H1 (cell line): ENCODE data around the gene MEGF11. TPM values are rescaled to one million over a fixed set of nuclear protein-coding genes. Genes with fewer than 3 reads are reported as not detected.

ENCODE experiments used
- CTCF ChIA-PET: fragments of 300-600 bp; sonication (Branson Sonifier 250); formaldehyde crosslinking; loops from one replicate; lab custom pipeline; 2021; ENCODE audit not compliant: partially characterized antibody; lab: Charles Lee
- POLR2A ChIA-PET: fragments of 300-600 bp; sonication (Branson Sonifier 250); formaldehyde crosslinking; loops from one replicate; lab custom pipeline; 2021; ENCODE audit warnings: inconsistent platforms; ENCODE audit not compliant: partially characterized antibody; lab: Charles Lee
- DNase-seq, 2 experiments: peaks; one replicate each; pipeline versions ENCODE4 v3.0.0 to v3.0.0-alpha.2; 2010 to 2022; ENCODE audit warnings: low spot score in 2 of 2, low read depth in 1 of 2, mixed read lengths in 1 of 2
- FAIRE-seq: peaks from 2 replicates; lab custom pipeline; 2011; peaks lifted over from hg19 to GRCh38; lab: Jason Lieb, UNC
- H2AFZ ChIP-seq: 2 replicates; pipeline ENCODE4 v1.8.1; 2012; ENCODE audit warnings: low read length, inconsistent platforms
- H2AK5ac ChIP-seq: 2 replicates; pipeline ENCODE4 v1.6.1; 2013; ENCODE audit warnings: low read depth, low read length
- H2BK120ac ChIP-seq: replicated peaks from 2 replicates; pipeline ENCODE3; 2013; ENCODE audit warnings: low read depth, low read length, inconsistent platforms
- H2BK12ac ChIP-seq: 2 replicates; pipeline ENCODE4 v1.6.1; 2013; ENCODE audit warnings: low read depth, low read length
- H2BK15ac ChIP-seq: 2 replicates; pipeline ENCODE4 v1.6.1; 2013; ENCODE audit warnings: low read length
- H2BK20ac ChIP-seq: 2 replicates; pipeline ENCODE4 v1.6.1; 2013; ENCODE audit warnings: low read length
- H2BK5ac ChIP-seq: 2 replicates; pipeline ENCODE4 v1.6.1; 2013; ENCODE audit warnings: low read depth, low read length
- H3K14ac ChIP-seq: 2 replicates; pipeline ENCODE4 v1.6.1; 2013; ENCODE audit warnings: inconsistent platforms; ENCODE audit not compliant: insufficient read length
- H3K18ac ChIP-seq: 2 replicates; pipeline ENCODE4 v1.6.1; 2013; ENCODE audit warnings: low read length; ENCODE audit errors: extremely low read depth
- H3K23ac ChIP-seq: 2 replicates; pipeline ENCODE4 v1.6.1; 2013; ENCODE audit warnings: inconsistent platforms; ENCODE audit not compliant: insufficient read length
- H3K23me2 ChIP-seq: 2 replicates; pipeline ENCODE4 v1.6.1; 2013; ENCODE audit warnings: low read depth, low read length
- H3K27ac ChIP-seq: 2 replicates; pipeline ENCODE4 v1.6.1; 2011; ENCODE audit warnings: low read depth, low read length, inconsistent platforms
- H3K27me3 ChIP-seq, 4 experiments: replicated peaks in 1 of 4; 1 replicate in 1 of 4; 2 replicates in 3 of 4; pipeline versions ENCODE4 v1.6.1 to v1.8.1; 2011 to 2013; ENCODE audit warnings: low read length in 3 of 4, mild to moderate bottlenecking in 3 of 4, inconsistent platforms in 2 of 4, mixed read lengths in 2 of 4, moderate library complexity in 1 of 4; ENCODE audit not compliant: control insufficient read depth in 3 of 4, insufficient read depth in 3 of 4; ENCODE audit errors: extremely low read depth in 1 of 4
- H3K36me3 ChIP-seq, 4 experiments: 2 replicates each; pipeline versions ENCODE4 v1.6.1 to v1.8.1; 2011 to 2013; ENCODE audit warnings: mild to moderate bottlenecking in 4 of 4, low read length in 3 of 4, moderate library complexity in 2 of 4, control low read depth in 1 of 4, inconsistent platforms in 1 of 4; ENCODE audit not compliant: insufficient read depth in 4 of 4, control insufficient read depth in 2 of 4
- H3K4ac ChIP-seq: replicated peaks from 2 replicates; pipeline ENCODE3; 2013; ENCODE audit warnings: low read length, low read depth, mixed read lengths, inconsistent platforms; ENCODE audit not compliant: insufficient read length
- H3K4me1 ChIP-seq, 4 experiments: replicated peaks in 1 of 4; 1 replicate in 1 of 4; 2 replicates in 3 of 4; pipeline versions ENCODE4 v1.6.1 to v1.8.1; 2011 to 2013; ENCODE audit warnings: low read length in 3 of 4, inconsistent platforms in 2 of 4, mixed read lengths in 1 of 4; ENCODE audit not compliant: insufficient read depth in 4 of 4, control insufficient read depth in 3 of 4
- H3K4me2 ChIP-seq, 2 experiments: 2 replicates each; pipeline versions ENCODE4 v1.6.1 to v1.8.1; 2011 to 2013; ENCODE audit warnings: low read depth in 2 of 2, low read length in 2 of 2, control low read depth in 1 of 2, inconsistent platforms in 1 of 2, mild to moderate bottlenecking in 1 of 2; ENCODE audit not compliant: insufficient read depth in 1 of 2
- H3K4me3 ChIP-seq, 4 experiments: fragments of 200-600, 300-600 bp in 1 of 4; sonication (generic), shearing (Covaris generic), sonication (Bioruptor Twin) in 1 of 4; 2 replicates each; pipeline versions ENCODE4 v1.5.1 to v1.8.1; 2011 to 2016; ENCODE audit warnings: low read length in 4 of 4, low read depth in 3 of 4, control low read depth in 2 of 4, inconsistent platforms in 2 of 4, mild to moderate bottlenecking in 2 of 4, mixed read lengths in 1 of 4, moderate library complexity in 1 of 4; ENCODE audit not compliant: insufficient read depth in 2 of 4; ENCODE audit errors: extremely low read depth in 1 of 4
- H3K56ac ChIP-seq: replicated peaks from 2 replicates; pipeline ENCODE3; 2013; ENCODE audit warnings: low read depth, mild to moderate bottlenecking, mixed read lengths, low read length, inconsistent platforms; ENCODE audit not compliant: insufficient read length
- H3K79me1 ChIP-seq: 2 replicates; pipeline ENCODE4 v1.6.1; 2013; ENCODE audit warnings: low read depth, low read length, control low read depth
- H3K79me2 ChIP-seq, 2 experiments: 2 replicates each; pipeline versions ENCODE4 v1.6.1 to v1.8.1; 2012 to 2013; ENCODE audit warnings: low read length in 2 of 2, mild to moderate bottlenecking in 2 of 2, inconsistent platforms in 1 of 2; ENCODE audit not compliant: insufficient read depth in 2 of 2, control insufficient read depth in 1 of 2
- H3K9ac ChIP-seq, 4 experiments: replicated peaks in 1 of 4; 1 replicate in 1 of 4; 2 replicates in 3 of 4; pipeline versions ENCODE4 v1.6.1 to v1.8.1; 2011 to 2013; ENCODE audit warnings: low read depth in 3 of 4, low read length in 3 of 4, control low read depth in 2 of 4, mild to moderate bottlenecking in 2 of 4, moderate library complexity in 2 of 4, inconsistent platforms in 1 of 4; ENCODE audit errors: extremely low read depth in 1 of 4
- H3K9me3 ChIP-seq, 2 experiments: 2 replicates each; pipeline versions ENCODE4 v1.6.1 to v1.8.1; 2012 to 2013; ENCODE audit warnings: mild to moderate bottlenecking in 2 of 2, moderate library complexity in 2 of 2, control low read depth in 1 of 2, inconsistent platforms in 1 of 2, low read depth in 1 of 2, low read length in 1 of 2, mixed read lengths in 1 of 2; ENCODE audit not compliant: insufficient read depth in 2 of 2
- H4K20me1 ChIP-seq, 2 experiments: replicated peaks in 1 of 2; 2 replicates each; pipeline versions ENCODE3 to v1.8.1; 2011 to 2013; ENCODE audit warnings: inconsistent platforms in 2 of 2, low read length in 2 of 2, mild to moderate bottlenecking in 1 of 2; ENCODE audit not compliant: insufficient read depth in 2 of 2, control insufficient read depth in 1 of 2
- H4K5ac ChIP-seq: 2 replicates; pipeline ENCODE4 v1.6.1; 2013; ENCODE audit warnings: low read length, low read depth, mixed read lengths, inconsistent platforms; ENCODE audit not compliant: insufficient read length
- H4K8ac ChIP-seq: 2 replicates; pipeline ENCODE4 v1.8.0; 2013; ENCODE audit warnings: mild to moderate bottlenecking, moderate library complexity, low read length, inconsistent platforms; ENCODE audit not compliant: insufficient read depth; ENCODE audit errors: extremely low read depth
- H4K91ac ChIP-seq: replicated peaks from 2 replicates; pipeline ENCODE3; 2013; ENCODE audit warnings: low read length, mixed read lengths, inconsistent platforms; ENCODE audit not compliant: insufficient read length
- BCL11A ChIP-seq, 2 experiments: IDR thresholded peaks; one replicate each; pipeline ENCODE4 v1.6.1; 2011; ENCODE audit warnings: low read depth in 2 of 2, low read length in 2 of 2, mild to moderate bottlenecking in 2 of 2
- E2F6 ChIP-seq: IDR thresholded peaks from 2 replicates; pipeline ENCODE4 v1.6.1; 2012; ENCODE audit warnings: inconsistent platforms
- EGR1 ChIP-seq: IDR thresholded peaks from 2 replicates; pipeline ENCODE4 v1.6.1; 2011; ENCODE audit warnings: low read depth, low read length, borderline replicate concordance
- HDAC2 ChIP-seq, 2 experiments: fragments of 300-600 bp in 1 of 2; sonication (generic) in 1 of 2; IDR thresholded peaks; 2 replicates each; pipeline ENCODE4 v1.6.1; 2011 to 2012; ENCODE audit warnings: low read depth in 2 of 2, low read length in 2 of 2, mild to moderate bottlenecking in 2 of 2, moderate library complexity in 2 of 2, borderline replicate concordance in 1 of 2, inconsistent platforms in 1 of 2
- MAX ChIP-seq: IDR thresholded peaks from 2 replicates; pipeline ENCODE4 v1.6.1; 2012; ENCODE audit warnings: inconsistent platforms
- RBBP5 ChIP-seq: IDR thresholded peaks from 2 replicates; pipeline ENCODE4 v1.7.1; 2012; ENCODE audit warnings: low read depth, mild to moderate bottlenecking, inconsistent platforms, low read length, moderate library complexity, borderline replicate concordance
- TCF12 ChIP-seq: IDR thresholded peaks from 2 replicates; pipeline ENCODE4 v1.6.1; 2011; ENCODE audit warnings: low read depth, mild to moderate bottlenecking, low read length
- WGBS, 2 experiments: shearing (Covaris generic) in 1 of 2; methylation state at CpG; one replicate each; pipeline versions ENCODE4 v1.1.6 to v1.1.7; 2013 to 2015; ENCODE audit warnings: low lambda C conversion rate in 2 of 2, mixed read lengths in 2 of 2, inconsistent platforms in 1 of 2, low coverage in 1 of 2, missing lambda C conversion rate in 1 of 2; ENCODE audit not compliant: insufficient replicate concordance in 2 of 2, insufficient coverage in 1 of 2, insufficient read length in 1 of 2; ENCODE audit errors: extremely low coverage in 1 of 2, missing lambda C conversion rate in 1 of 2; 5-methylcytosine and 5-hydroxymethylcytosine counted together
- polyA plus RNA-seq, 7 experiments: library from polyadenylated mRNA; depleted of rRNA in 3 of 7; stranded (reverse) in 5 of 7; unstranded in 2 of 7; fragments of >200 nt in 5 of 7; fragments of 200-250 nt in 2 of 7; gene quantifications; 1 replicate in 5 of 7; 2 replicates in 1 of 7; 4 replicates in 1 of 7; pipeline versions ENCODE4 v1.2.1 to v1.2.3, GENCODE V29; 2011 to 2013; ENCODE audit warnings: missing spikeins in 2 of 7, mixed read lengths in 2 of 7
- total RNA-seq: library from RNA; stranded (reverse); fragmentation: NEBNext Ultra II Directional; extraction: Animal tissue kit (Norgen Biotek cat#: 25700); gene quantifications from 2 replicates; pipeline ENCODE4 v1.2.1, GENCODE V29; 2021

Gene MEGF11
- total and polyA plus RNA-seq, 2 of the 8 experiments (the other 6 are each of a cell fraction or from before 2014, with no cell fraction given): 4.4 to 4.8 TPM

- WGBS, 2 experiments: 87% methylated on average over 3 of the region's 3 CpGs; no CpG with 5 or more reads in 1 of the 2 experiments
- H3K79me2 ChIP-seq: peaks cover 0 to 24% of the 10 kb centered on the region in 2 experiments
- TF ChIP-seq EGR1 (no peak), TCF12 (no peak), BCL11A (IDR thresholded peaks at IDR 0.05; ENCODE audit: low read depth in 2 of 2, low read length in 2 of 2) (no peak), E2F6 (no peak), RBBP5 (no peak), MAX (no peak), HDAC2 (IDR thresholded peaks at IDR 0.05; ENCODE audit: borderline replicate concordance in 1 of 2, low read depth in 2 of 2, low read length in 2 of 2) (no peak)
- H3K23ac ChIP-seq: no peak overlapping the region
- H4K20me1 ChIP-seq: peaks cover 2 to 3% of the 10 kb centered on the region in 2 experiments
- no peak overlapping the region for H3K4me3 ChIP-seq
- H3K14ac ChIP-seq: no peak overlapping the region
- H2BK12ac ChIP-seq: no peak overlapping the region
- no peak overlapping the region for H2AFZ ChIP-seq
- no peak overlapping the region for H3K4ac ChIP-seq
- H2BK15ac ChIP-seq: no peak overlapping the region
- no peak overlapping the region for H2AK5ac ChIP-seq
- no peak overlapping the region for H4K8ac ChIP-seq
- H3K4me1 ChIP-seq: peaks cover 0 to 2% (median 0%) of the 10 kb centered on the region in 4 experiments; a peak in 3 of 7 replicates
- peaks cover 6% of the 10 kb centered on the region; the same call in 1 of the 2 replicates for H3K23me2 ChIP-seq
- DNase-seq (no peak), FAIRE-seq (no peak)
- ChIA-PET CTCF (interaction anchor here (5.5 kb wide), 1 partner anchor 10 kb away, joined by 40 read pairs; no protein-coding TSS in a partner anchor), POLR2A (no interaction called here)
- no peak overlapping the region for H3K18ac ChIP-seq
- H2BK20ac ChIP-seq: no peak overlapping the region
- no peaks in the 10 kb centered on the region for H3K27me3 ChIP-seq
- no peak overlapping the region for H3K56ac ChIP-seq
- H3K27ac ChIP-seq: no peak overlapping the region
- H2BK5ac ChIP-seq: no peak overlapping the region
- H3K4me2 ChIP-seq: no peak overlapping the region
- H3K9me3 ChIP-seq: no peaks in the 10 kb centered on the region
- no peaks in the 10 kb centered on the region; the same call in 1 of the 2 replicates for H3K79me1 ChIP-seq
- H2BK120ac ChIP-seq: no peak overlapping the region
- no peak overlapping the region for H3K9ac ChIP-seq
- no peak overlapping the region for H4K91ac ChIP-seq
- no peaks in the 10 kb centered on the region for H3K36me3 ChIP-seq
- H4K5ac ChIP-seq: no peak overlapping the region
These were observed 386.3 kb downstream of the MEGF11 start for GRCh38 chr15:65867244-65867643.
